Mesendoderm (in vitro differentiated cells): ENCODE results near the gene KAZN.
A peak's percentile ranks its signal among the peaks of the same experiment; 100 is the strongest.

ENCODE experiments used
- DNase-seq: peaks from one replicate; pipeline ENCODE4 v3.0.0; 2013
- H2AK5ac ChIP-seq: 2 replicates; pipeline ENCODE4 v1.6.1; 2013; ENCODE audit warnings: low read length, inconsistent platforms
- H2BK120ac ChIP-seq: 2 replicates; pipeline ENCODE4 v1.6.1; 2013; ENCODE audit warnings: low read depth, mild to moderate bottlenecking, low read length, moderate library complexity, mixed read lengths
- H2BK15ac ChIP-seq: replicated peaks from 2 replicates; pipeline ENCODE4 v1.6.1; 2013; ENCODE audit warnings: low read depth, mild to moderate bottlenecking, moderate library complexity
- H2BK5ac ChIP-seq: 2 replicates; pipeline ENCODE4 v1.6.1; 2013; ENCODE audit warnings: low read length, inconsistent platforms
- H3K18ac ChIP-seq: 2 replicates; pipeline ENCODE4 v1.6.1; 2013; ENCODE audit warnings: mild to moderate bottlenecking, low read length, mixed read lengths
- H3K23ac ChIP-seq: one replicate; pipeline ENCODE4 v1.6.1; 2013; ENCODE audit warnings: low read length
- H3K27ac ChIP-seq: 2 replicates; pipeline ENCODE4 v1.5.1; 2013; ENCODE audit warnings: low read depth, mild to moderate bottlenecking, inconsistent platforms, low read length, moderate library complexity
- H3K27me3 ChIP-seq: 2 replicates; pipeline ENCODE4 v1.6.1; 2013; ENCODE audit warnings: low read length, control low read depth, mild to moderate bottlenecking, inconsistent platforms; ENCODE audit not compliant: insufficient read depth, poor library complexity
- H3K36me3 ChIP-seq: 2 replicates; pipeline ENCODE4 v1.6.1; 2013; ENCODE audit warnings: low read length, inconsistent platforms; ENCODE audit not compliant: control insufficient read depth, insufficient read depth
- H3K4ac ChIP-seq: one replicate; pipeline ENCODE4 v1.6.1; 2013; ENCODE audit warnings: low read depth, mild to moderate bottlenecking, low read length, moderate library complexity
- H3K4me1 ChIP-seq: 2 replicates; pipeline ENCODE4 v1.6.1; 2013; ENCODE audit warnings: low read depth, low read length, inconsistent platforms; ENCODE audit not compliant: control insufficient read depth
- H3K4me2 ChIP-seq: 2 replicates; pipeline ENCODE4 v1.6.1; 2013; ENCODE audit warnings: low read length
- H3K4me3 ChIP-seq: 2 replicates; pipeline ENCODE4 v1.5.1; 2013; ENCODE audit warnings: mild to moderate bottlenecking, low read length
- H3K56ac ChIP-seq: one replicate; pipeline ENCODE4 v1.6.1; 2013; ENCODE audit warnings: low read length
- H3K79me1 ChIP-seq: 2 replicates; pipeline ENCODE4 v1.6.1; 2013; ENCODE audit warnings: low read length, inconsistent platforms
- H3K79me2 ChIP-seq: 2 replicates; pipeline ENCODE4 v1.6.1; 2013; ENCODE audit warnings: mild to moderate bottlenecking, low read length; ENCODE audit not compliant: control insufficient read depth, insufficient read depth
- H3K9ac ChIP-seq: 2 replicates; pipeline ENCODE4 v1.6.1; 2013; ENCODE audit warnings: low read length, inconsistent platforms
- H4K5ac ChIP-seq: one replicate; pipeline ENCODE4 v1.6.1; 2013; ENCODE audit warnings: low read length
- H4K8ac ChIP-seq: one replicate; pipeline ENCODE4 v1.6.1; 2013; ENCODE audit warnings: low read depth, mild to moderate bottlenecking, control low read depth, low read length, moderate library complexity
- WGBS: extraction: QIAGEN DNeasy Blood & Tissue Kit; methylation state at CpG from one replicate; pipeline ENCODE4 v1.1.7; 2013; ENCODE audit warnings: low lambda C conversion rate, missing lambda C conversion rate; ENCODE audit not compliant: insufficient coverage; ENCODE audit errors: extremely low coverage; 5-methylcytosine and 5-hydroxymethylcytosine counted together

Gene KAZN

DNA sequence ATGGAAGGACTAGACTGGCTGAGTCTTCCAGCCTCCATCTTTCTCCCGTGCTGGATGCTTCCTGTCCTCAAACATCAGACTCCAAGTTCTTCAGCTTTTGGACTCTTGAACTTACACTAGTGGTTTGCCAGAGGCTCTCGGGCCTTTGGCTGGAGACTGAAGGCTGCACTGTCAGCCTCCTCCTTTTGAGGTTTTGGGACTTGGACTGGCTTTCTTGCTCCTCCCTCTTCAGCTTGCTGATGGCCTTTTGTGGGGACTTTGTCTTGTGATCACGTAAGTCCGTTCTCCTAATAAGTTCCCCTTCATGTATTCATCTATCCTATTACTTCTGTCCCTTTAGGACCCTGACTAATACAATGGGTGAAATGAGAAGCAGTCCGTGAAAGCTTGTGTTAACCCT, 196.4 kb downstream of the KAZN start:
- no peaks in the 10 kb centered on the region for H3K4me1 ChIP-seq
- no peak overlapping the region for H4K8ac ChIP-seq
- no peak overlapping the region for H3K9ac ChIP-seq
- no peak overlapping the region for H3K23ac ChIP-seq
- H2BK5ac ChIP-seq: no peak overlapping the region
- H3K18ac ChIP-seq: no peak overlapping the region
- peaks cover 1% of the 10 kb centered on the region for H3K36me3 ChIP-seq
- H2AK5ac ChIP-seq: no peak overlapping the region
- H3K4me2 ChIP-seq: no peak overlapping the region
- H3K27me3 ChIP-seq: no peaks in the 10 kb centered on the region
- no peak overlapping the region for H3K4me3 ChIP-seq
- H2BK15ac ChIP-seq: no peak overlapping the region
- H2BK120ac ChIP-seq: no peak overlapping the region
- H3K79me2 ChIP-seq: no peaks in the 10 kb centered on the region
- WGBS: no CpG with 5 or more reads among the region's 5 CpGs
- peaks cover 1% of the 10 kb centered on the region for H3K79me1 ChIP-seq
- no peak for DNase-seq
- H4K5ac ChIP-seq: no peak overlapping the region
- no peak overlapping the region for H3K56ac ChIP-seq
- H3K4ac ChIP-seq: no peak overlapping the region
- H3K27ac ChIP-seq: no peak overlapping the region

DNA sequence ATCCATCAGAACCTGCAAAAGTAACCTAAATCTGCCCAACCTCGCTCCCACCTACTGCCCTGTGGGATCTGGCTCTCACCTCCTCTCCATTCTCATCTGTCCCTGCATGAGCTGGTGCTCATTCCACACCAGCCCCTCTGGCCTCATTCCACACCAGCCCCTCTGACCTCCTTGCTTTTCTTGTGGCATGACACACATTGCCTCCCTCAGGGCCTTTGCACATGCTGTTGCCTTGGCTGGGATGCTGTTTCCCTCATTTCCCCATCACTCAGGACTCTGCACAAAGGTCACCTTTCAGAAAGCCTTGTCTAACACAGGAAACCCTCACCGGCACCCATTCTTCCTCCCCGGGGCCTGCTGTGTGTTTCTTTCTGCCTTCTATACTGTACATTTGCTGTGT, 197.1 kb downstream of the KAZN start:
- Histone ChIP-seq H3K36me3 (peaks cover 1% of the 10 kb centered on the region), H4K5ac (no peak overlapping the region)
- no CpG with 5 or more reads among the region's 3 CpGs for WGBS

DNA sequence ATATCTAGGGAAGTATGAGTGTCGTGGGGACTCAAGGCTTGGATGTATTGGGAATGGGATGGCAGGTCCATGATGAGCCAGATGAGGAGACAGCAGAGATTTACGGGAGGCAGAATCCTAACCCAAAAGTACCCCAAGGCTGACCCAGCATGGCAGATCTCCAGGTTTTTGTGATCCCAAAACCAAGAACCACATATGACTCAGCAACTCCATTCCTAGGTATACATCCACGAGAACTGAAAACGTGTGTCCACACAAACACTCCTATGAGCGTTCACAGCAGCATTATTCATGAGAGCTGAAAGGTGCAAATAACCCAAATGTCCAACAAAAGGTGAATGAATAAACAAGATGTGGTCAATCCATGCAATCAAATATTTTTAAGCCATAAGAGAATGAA, 201.5 kb downstream of the KAZN start:
- Histone ChIP-seq H3K36me3 (peaks cover under 1% of the 10 kb centered on the region), H3K4ac (no peak overlapping the region), H2BK5ac (no peak overlapping the region), H2BK15ac (no peak overlapping the region), H3K27ac (no peak overlapping the region), H4K8ac (no peak overlapping the region), H3K4me2 (no peak overlapping the region), H3K27me3 (no peaks in the 10 kb centered on the region), H2AK5ac (no peak overlapping the region), H4K5ac (no peak overlapping the region), H3K4me3 (no peak overlapping the region), H3K18ac (no peak overlapping the region), H3K9ac (no peak overlapping the region), H3K4me1 (no peaks in the 10 kb centered on the region), H3K79me2 (no peaks in the 10 kb centered on the region), H3K23ac (no peak overlapping the region), H3K56ac (no peak overlapping the region), H3K79me1 (peaks cover 1% of the 10 kb centered on the region), H2BK120ac (no peak overlapping the region)
- no CpG with 5 or more reads among the region's 5 CpGs for WGBS
- no peak for DNase-seq

More for the DNA sequence above, 197.1 kb downstream of the KAZN start:
- Histone ChIP-seq H3K4ac (no peak overlapping the region), H3K9ac (no peak overlapping the region), H4K8ac (no peak overlapping the region), H2AK5ac (no peak overlapping the region), H3K18ac (no peak overlapping the region), H3K56ac (no peak overlapping the region), H3K4me3 (no peak overlapping the region), H3K27ac (no peak overlapping the region), H3K27me3 (no peaks in the 10 kb centered on the region), H3K79me2 (no peaks in the 10 kb centered on the region), H2BK15ac (no peak overlapping the region), H3K79me1 (peaks cover 1% of the 10 kb centered on the region), H3K4me2 (no peak overlapping the region), H2BK120ac (no peak overlapping the region), H2BK5ac (no peak overlapping the region), H3K4me1 (no peaks in the 10 kb centered on the region), H3K23ac (no peak overlapping the region)
- no peak for DNase-seq

DNA sequence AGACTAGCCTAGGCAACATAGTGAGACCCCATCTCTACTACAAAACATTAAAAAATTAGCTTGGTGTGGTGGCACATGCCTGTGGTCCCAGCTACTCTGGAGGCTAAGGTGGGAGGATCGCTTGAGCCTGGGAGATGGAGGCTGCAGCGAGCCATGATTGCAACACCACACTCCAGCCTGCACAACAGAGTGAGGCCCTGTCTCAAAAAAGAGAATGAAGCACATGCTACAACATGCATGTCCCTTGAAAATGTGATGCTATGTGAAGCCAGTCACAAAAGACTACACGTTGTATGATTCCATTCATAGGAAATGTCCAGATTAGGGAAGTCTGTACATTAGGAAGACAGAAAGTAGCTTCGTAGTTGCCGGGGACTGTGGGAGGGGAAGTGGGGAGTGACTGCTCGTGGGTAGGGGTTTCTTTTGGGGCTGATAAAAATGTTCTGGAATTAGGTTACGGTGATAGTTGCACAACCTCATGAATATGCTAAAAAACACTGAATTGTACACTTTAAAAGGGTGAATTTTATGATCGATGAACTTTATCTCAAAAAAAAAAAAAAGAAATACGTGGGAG, 202.1 kb downstream of the KAZN start:
- WGBS: no CpG with 5 or more reads among the region's 9 CpGs
- no peak for DNase-seq
- Histone ChIP-seq H3K27me3 (no peaks in the 10 kb centered on the region), H3K4me2 (no peak overlapping the region), H3K56ac (peak overlapping the region; percentile 22), H4K8ac (no peak overlapping the region), H2BK15ac (no peak overlapping the region), H2BK120ac (no peak overlapping the region), H3K4me1 (no peaks in the 10 kb centered on the region), H3K27ac (no peak overlapping the region), H3K9ac (no peak overlapping the region), H3K4ac (no peak overlapping the region), H3K79me2 (no peaks in the 10 kb centered on the region), H3K79me1 (peaks cover 1% of the 10 kb centered on the region), H3K4me3 (no peak overlapping the region), H3K36me3 (no peaks in the 10 kb centered on the region), H2AK5ac (no peak overlapping the region), H3K18ac (no peak overlapping the region), H4K5ac (no peak overlapping the region), H2BK5ac (no peak overlapping the region), H3K23ac (no peak overlapping the region)

DNA sequence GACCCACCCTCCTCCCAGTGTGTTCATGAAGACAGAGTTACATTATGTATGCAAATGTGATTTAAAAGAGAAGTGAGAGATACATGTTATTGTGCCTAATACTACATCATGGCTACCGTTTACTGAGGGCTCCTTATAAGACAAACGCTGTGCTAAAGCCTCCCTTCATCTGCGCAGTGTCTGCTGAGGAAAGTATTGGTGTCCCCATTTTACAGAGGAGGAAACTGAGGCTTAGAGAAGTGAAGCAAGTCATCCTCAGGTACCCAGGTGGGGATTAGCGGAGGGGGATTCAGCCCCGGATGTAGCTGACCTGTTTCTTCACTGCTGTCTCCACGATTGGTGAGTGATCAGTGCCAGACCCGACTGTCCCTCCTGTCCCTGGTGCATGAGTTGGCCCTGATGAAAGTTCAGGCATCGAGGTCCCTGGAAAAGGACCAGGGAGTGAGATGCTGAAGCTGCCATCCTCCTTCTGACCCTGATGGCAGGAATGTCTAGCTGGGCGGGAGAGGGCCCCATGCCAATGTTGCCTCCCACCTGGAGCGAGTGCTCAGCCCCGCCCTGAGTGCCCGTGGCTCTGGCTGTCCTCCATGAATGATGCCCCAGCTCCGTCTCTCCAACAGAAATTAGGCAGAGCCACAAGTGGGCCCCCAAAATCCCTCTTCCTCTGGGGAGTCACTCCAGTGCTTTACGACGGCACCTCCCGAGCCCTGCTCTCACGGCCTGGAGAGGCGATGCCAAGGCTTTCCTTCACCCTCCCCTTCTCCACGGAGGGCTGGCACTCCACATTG, 204.7 kb downstream of the KAZN start:
- Histone ChIP-seq H3K18ac (no peak overlapping the region), H3K4me1 (no peaks in the 10 kb centered on the region), H2BK15ac (no peak overlapping the region), H3K27me3 (no peaks in the 10 kb centered on the region), H2BK120ac (no peak overlapping the region), H3K4me2 (no peak overlapping the region), H3K79me2 (no peaks in the 10 kb centered on the region), H3K4me3 (no peak overlapping the region), H3K56ac (no peak overlapping the region), H3K27ac (no peak overlapping the region), H3K36me3 (no peaks in the 10 kb centered on the region), H2AK5ac (no peak overlapping the region), H3K9ac (no peak overlapping the region), H4K8ac (no peak overlapping the region), H3K79me1 (peaks cover 2% of the 10 kb centered on the region), H4K5ac (no peak overlapping the region), H3K23ac (no peak overlapping the region), H2BK5ac (no peak overlapping the region), H3K4ac (no peak overlapping the region)
- DNase-seq: no peak
- no CpG with 5 or more reads among the region's 19 CpGs for WGBS
